GM11168 (cell line): ENCODE results near the gene RASSF5.

ENCODE experiments used
- in situ Hi-C: fragments of 300-500 bp; cut with MboI; formaldehyde crosslinking; loops from one replicate; pipeline ENCODE4 v1.12.0; 2022; ENCODE audit warnings: low sequenced_read_pairs; ENCODE audit not compliant: unreplicated experiment

RASSF5 gene

DNA sequence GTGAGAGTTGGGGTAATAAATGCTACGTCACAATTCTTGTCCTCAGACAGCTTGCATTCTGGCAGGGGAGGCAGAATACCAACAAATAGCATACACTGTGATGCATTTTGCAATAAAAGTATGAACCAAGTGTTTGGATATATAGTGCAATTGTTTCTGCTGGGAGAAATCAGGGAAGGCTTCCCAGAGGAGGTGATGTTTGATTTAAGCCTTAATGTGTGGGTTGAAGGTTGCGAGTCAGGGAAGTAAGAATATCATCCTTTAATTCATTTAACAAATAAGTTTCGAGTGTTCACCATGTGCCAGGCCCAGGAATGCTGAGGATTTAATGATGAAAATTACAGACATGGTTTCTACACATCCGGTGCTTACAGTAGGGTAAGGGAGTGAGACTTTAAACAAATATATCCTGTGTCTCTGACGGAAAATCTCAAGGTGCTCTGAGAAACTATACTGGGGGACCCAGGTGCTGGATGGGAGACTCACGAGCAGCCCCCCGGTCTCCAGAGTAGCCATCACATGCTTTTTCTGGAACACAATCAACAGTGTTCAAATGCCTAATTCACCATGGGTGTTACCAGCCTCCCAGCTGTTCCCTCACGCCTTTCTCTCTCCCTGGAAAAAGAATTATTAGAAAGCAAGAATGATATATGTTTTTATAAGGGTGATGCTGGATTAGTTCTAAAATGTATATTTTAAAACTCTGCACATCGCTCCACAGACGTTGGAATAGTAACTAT lies 31.7 kb downstream of the RASSF5 start:
- in situ Hi-C loops, result no loop called here

DNA sequence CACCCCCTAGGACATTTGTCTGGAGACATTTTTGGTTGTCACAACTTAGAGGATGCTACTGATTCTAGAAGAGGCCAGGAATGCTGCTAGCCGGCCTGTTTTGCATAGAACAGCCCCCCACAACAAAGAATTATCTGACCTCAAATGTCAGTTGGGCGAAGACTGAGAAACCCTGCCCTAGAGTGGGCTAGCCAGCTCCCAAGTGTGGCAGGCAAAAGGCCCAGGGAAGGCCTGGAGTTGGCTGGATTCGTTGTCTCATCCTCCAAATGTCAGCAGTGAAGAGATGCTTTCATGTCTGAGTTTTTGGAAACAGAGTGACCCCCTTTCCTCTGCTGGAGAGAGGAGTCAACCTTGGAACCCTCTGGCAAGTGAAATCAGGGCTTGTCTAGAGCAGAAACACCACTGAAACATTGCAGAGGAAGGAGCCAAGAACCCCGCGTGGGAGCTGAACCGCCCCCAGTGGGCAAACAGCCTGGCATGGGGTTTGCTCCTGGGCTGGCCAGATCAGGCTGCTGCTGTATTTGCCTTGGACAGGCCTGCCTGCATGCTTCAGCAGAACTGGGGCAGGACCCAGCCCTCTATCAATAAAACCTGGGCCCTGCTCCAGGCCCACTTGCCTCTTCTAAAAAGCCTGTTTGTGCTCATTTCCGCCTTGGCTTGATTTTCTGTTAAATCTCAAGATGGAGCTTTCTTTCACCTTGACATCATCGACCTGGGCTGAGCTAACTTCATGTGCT lies 32.9 kb downstream of the RASSF5 start:
- in situ Hi-C loops, result no loop called here

GRCh38 chr1:206541236-206541833 lies 34.0 kb downstream of the RASSF5 start:
- in situ Hi-C loops, result no loop called here

DNA sequence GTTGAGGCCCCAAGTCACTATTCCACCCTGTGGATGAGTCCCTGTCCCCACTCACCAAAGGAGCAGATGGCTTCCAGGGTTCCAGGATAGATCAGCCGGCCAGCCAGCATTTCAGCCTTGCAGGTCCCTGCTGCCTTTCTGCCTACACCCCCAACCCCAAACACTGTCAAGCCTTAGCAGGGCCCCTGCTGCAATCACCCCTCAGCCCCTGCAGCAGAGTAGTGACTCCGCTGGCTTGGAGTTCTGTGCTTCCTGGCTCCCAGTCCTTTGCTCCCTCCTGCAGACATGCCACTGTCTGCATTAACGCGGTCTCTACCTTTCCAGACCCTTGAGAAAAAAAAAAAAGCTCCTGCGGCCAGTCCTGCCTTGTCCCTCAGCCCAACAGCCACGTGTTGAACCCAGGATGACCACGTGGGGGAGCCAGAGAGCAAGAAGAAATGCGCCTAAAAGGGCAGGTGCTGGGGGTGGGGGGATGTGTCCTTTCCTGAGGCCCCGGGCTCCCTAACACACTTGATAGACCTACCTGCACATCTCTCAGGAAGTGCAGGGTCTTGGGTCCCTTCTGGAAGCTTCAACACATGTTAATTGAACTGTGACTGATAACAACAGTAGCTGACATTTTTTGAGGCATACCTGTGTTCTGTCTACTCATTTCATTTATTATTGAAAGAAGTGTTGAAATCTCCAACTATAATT lies 37.4 kb downstream of the RASSF5 start:
- in situ Hi-C loops, result no loop called here

DNA sequence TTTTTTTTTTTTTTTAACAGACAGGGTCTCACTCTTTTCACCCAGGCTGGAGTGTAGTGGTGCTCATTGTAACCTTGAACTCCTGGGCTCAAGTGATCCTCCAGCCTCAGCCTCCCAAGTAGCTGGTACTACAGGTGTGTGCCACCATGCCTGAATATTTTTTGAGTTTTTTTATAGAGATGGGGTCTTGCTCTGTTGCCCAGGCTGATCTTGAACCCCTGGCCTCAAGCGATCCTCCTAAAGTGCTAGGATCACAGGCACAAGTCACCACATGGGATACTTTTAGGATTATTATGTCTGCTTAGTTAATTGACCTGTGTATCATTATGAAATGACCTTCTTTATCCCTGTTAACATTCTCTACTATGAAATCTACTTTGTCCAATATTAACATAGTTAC lies 38.0 kb downstream of the RASSF5 start:
- in situ Hi-C loops, result no loop called here

DNA sequence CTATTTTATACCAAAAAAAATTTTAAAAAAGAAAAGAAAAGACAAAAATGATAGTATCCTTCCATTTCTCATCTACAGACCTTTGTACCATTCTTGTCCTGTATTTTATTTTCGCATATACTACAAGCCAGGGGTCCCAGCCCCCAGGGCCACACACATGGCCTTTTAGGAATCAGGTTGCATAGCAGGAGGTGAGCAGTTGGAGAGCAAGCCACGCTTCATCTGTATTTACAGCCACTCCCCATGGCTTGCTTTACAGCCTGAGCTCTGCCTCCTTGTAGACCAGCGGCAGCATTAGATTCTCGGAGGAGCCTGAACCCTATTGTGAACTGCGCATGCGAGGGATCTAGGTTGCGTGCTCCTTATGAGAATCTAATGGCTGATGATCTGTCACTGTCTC lies 39.8 kb downstream of the RASSF5 start:
- in situ Hi-C loops, result no loop called here

GRCh38 chr1:206550446-206550845 lies 43.1 kb downstream of the RASSF5 start:
- in situ Hi-C loops, result no loop called here

- in situ Hi-C loops, result no loop called here
Observed at GRCh38 chr1:206551296-206551985, 44.1 kb downstream of the RASSF5 start.

DNA sequence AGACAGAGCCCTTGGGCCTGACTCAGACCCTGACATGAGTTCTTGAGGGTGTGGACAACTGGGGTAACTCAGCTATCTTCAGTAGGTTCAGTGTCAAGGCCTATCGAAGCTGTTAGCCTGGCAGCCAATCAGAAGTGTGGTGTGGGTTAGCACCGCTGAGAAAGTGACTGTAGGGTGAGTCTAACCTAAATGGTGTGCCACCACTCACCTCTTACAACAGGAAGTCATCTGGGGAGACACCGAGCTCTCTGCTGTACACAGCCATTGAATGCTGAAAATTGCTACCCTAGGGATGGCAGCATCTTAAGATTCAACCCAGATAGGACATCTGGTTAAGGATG lies 44.6 kb downstream of the RASSF5 start:
- in situ Hi-C loops, result no loop called here

GRCh38 chr1:206554211-206554610 lies 46.9 kb downstream of the RASSF5 start:
- in situ Hi-C loops, result no loop called here

GRCh38 chr1:206554701-206555472 lies 47.6 kb downstream of the RASSF5 start:
- in situ Hi-C loops, result no loop called here

GRCh38 chr1:206555473-206555935 lies 48.2 kb downstream of the RASSF5 start:
- in situ Hi-C loops, result no loop called here

DNA sequence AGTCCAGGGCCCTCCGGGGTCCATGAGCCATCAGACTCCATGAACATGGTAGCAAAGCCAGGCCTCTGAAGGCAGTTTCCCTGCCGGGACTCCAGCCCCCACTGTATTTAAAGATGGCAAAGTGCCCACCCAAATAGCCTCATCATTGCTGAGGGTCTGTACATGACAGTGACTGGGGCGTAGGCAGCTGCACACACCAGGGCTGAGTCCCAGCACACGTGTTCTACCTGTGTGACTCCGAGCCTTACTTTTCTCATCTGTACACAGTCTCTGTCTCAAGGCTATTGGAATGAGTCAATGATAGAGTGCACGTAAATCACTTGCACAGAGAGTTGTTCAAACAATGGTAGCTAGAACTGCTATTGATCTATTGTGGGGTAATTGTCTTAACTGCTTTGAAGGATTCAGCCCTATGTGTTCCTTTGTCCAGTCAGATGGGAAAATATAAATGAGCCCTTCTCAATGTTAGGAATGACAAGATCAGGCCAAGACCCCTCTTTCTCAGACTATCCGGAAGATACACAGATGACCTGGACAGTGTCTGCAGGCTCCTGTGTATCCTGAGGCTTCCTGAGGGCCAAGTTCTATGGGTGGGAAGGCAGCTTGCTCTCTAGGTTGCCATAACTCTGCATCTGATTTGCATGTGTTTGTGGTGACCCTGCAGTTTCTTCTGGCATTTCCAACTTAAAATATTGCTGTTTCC lies 48.9 kb downstream of the RASSF5 start:
- in situ Hi-C loops, result no loop called here

- in situ Hi-C loops, result no loop called here
Observed at GRCh38 chr1:206556750-206557635, 49.7 kb downstream of the RASSF5 start.

DNA sequence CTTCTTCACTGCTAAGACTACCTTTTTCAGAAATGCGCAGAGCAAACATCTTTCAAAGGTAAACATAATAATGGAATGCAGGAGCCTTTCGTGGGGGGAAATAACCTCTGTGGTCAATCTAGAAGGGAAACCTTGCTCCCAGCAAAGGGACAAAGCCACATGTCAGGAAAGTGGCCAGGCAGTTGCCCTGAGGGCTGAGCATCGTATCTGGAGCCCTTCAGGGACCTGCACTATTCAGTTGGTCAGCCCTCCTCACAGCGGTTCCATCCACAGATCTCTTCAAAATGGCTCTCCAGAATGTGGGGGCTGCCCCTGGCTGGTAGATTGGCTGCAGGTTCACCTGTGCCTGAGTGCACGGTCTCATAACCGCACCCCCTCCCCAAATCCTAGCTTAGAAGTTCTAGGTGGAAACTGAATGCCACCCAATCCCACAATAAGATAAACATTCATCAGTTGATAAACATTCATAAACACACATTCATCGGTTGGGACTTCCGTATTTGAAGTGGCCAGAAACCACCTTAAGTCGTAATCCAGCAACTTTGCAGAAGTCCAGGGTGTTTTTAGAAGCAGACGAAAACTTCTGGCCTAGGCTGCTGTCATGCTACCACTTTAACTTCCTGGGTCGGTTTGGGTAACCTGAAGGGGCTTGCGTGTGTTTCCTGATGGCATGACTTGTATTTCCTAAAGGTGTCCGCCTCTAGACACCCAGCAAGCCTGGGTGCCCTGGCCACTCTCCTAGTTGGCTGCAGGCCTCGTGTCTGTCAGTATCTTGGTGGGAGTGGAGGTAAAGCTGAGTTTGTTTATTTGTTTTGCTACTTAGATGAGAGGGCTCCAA lies 50.5 kb downstream of the RASSF5 start:
- in situ Hi-C loops, result no loop called here

DNA sequence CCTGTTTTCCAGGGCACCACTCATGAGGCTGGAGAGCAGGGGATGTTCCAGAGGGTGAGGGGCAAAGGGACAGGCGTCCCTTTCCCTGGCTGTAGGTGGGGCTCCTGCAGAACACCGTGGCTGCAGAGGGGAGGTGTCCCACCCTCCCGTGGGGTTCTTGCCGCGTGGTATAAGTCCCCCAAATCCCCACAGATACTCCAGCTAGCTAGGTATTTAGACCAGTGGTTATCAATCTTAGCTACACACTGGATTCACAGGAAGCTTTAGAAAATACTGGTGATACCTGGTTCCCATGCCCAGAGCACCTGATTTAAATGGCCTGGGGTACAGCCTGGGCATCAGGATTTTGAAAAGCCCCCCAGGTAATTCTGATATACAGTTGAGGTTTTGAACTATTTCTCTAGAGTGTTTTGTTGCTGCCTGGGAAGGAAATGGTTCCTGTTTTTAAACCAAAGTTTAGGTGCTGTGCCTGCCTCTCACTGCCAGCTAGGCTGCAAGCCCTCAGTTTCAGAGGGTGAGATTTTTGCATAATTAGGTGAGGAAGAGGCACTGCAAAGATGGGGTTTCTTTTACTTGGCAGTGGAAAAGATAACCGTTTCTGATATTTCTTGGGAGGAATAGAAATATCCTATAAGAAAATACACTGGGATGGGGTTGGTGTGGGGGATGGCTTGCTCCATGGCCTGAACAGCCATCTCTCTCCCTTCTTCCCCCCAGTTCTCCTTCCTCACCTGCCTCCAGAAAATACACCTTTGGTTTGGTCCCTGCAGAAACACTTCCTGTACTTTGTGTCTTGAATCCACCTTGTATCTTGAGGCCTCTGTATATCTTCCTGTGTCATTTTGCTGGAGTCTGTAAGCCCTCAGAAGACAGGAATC lies 51.7 kb downstream of the RASSF5 start:
- in situ Hi-C loops, result no loop called here
